Mesendoderm (in vitro differentiated cells): ENCODE measurements around the gene ECSCR.

Experiments used
- DNase-seq: peaks from one replicate; pipeline ENCODE4 v3.0.0; 2013
- H2AK5ac ChIP-seq: 2 replicates; pipeline ENCODE4 v1.6.1; 2013; ENCODE audit warnings: low read length, inconsistent platforms
- H2BK120ac ChIP-seq: 2 replicates; pipeline ENCODE4 v1.6.1; 2013; ENCODE audit warnings: low read depth, mild to moderate bottlenecking, low read length, moderate library complexity, mixed read lengths
- H2BK15ac ChIP-seq: replicated peaks from 2 replicates; pipeline ENCODE4 v1.6.1; 2013; ENCODE audit warnings: low read depth, mild to moderate bottlenecking, moderate library complexity
- H2BK5ac ChIP-seq: 2 replicates; pipeline ENCODE4 v1.6.1; 2013; ENCODE audit warnings: low read length, inconsistent platforms
- H3K18ac ChIP-seq: 2 replicates; pipeline ENCODE4 v1.6.1; 2013; ENCODE audit warnings: mild to moderate bottlenecking, low read length, mixed read lengths
- H3K23ac ChIP-seq: one replicate; pipeline ENCODE4 v1.6.1; 2013; ENCODE audit warnings: low read length
- H3K27ac ChIP-seq: 2 replicates; pipeline ENCODE4 v1.5.1; 2013; ENCODE audit warnings: low read depth, mild to moderate bottlenecking, inconsistent platforms, low read length, moderate library complexity
- H3K27me3 ChIP-seq: 2 replicates; pipeline ENCODE4 v1.6.1; 2013; ENCODE audit warnings: low read length, control low read depth, mild to moderate bottlenecking, inconsistent platforms; ENCODE audit not compliant: insufficient read depth, poor library complexity
- H3K36me3 ChIP-seq: 2 replicates; pipeline ENCODE4 v1.6.1; 2013; ENCODE audit warnings: low read length, inconsistent platforms; ENCODE audit not compliant: control insufficient read depth, insufficient read depth
- H3K4ac ChIP-seq: one replicate; pipeline ENCODE4 v1.6.1; 2013; ENCODE audit warnings: low read depth, mild to moderate bottlenecking, low read length, moderate library complexity
- H3K4me1 ChIP-seq: 2 replicates; pipeline ENCODE4 v1.6.1; 2013; ENCODE audit warnings: low read depth, low read length, inconsistent platforms; ENCODE audit not compliant: control insufficient read depth
- H3K4me2 ChIP-seq: 2 replicates; pipeline ENCODE4 v1.6.1; 2013; ENCODE audit warnings: low read length
- H3K4me3 ChIP-seq: 2 replicates; pipeline ENCODE4 v1.5.1; 2013; ENCODE audit warnings: mild to moderate bottlenecking, low read length
- H3K56ac ChIP-seq: one replicate; pipeline ENCODE4 v1.6.1; 2013; ENCODE audit warnings: low read length
- H3K79me1 ChIP-seq: 2 replicates; pipeline ENCODE4 v1.6.1; 2013; ENCODE audit warnings: low read length, inconsistent platforms
- H3K79me2 ChIP-seq: 2 replicates; pipeline ENCODE4 v1.6.1; 2013; ENCODE audit warnings: mild to moderate bottlenecking, low read length; ENCODE audit not compliant: control insufficient read depth, insufficient read depth
- H3K9ac ChIP-seq: 2 replicates; pipeline ENCODE4 v1.6.1; 2013; ENCODE audit warnings: low read length, inconsistent platforms
- H4K5ac ChIP-seq: one replicate; pipeline ENCODE4 v1.6.1; 2013; ENCODE audit warnings: low read length
- H4K8ac ChIP-seq: one replicate; pipeline ENCODE4 v1.6.1; 2013; ENCODE audit warnings: low read depth, mild to moderate bottlenecking, control low read depth, low read length, moderate library complexity
- WGBS: extraction: QIAGEN DNeasy Blood & Tissue Kit; methylation state at CpG from one replicate; pipeline ENCODE4 v1.1.7; 2013; ENCODE audit warnings: low lambda C conversion rate, missing lambda C conversion rate; ENCODE audit not compliant: insufficient coverage; ENCODE audit errors: extremely low coverage; 5-methylcytosine and 5-hydroxymethylcytosine counted together

The ECSCR gene

DNA sequence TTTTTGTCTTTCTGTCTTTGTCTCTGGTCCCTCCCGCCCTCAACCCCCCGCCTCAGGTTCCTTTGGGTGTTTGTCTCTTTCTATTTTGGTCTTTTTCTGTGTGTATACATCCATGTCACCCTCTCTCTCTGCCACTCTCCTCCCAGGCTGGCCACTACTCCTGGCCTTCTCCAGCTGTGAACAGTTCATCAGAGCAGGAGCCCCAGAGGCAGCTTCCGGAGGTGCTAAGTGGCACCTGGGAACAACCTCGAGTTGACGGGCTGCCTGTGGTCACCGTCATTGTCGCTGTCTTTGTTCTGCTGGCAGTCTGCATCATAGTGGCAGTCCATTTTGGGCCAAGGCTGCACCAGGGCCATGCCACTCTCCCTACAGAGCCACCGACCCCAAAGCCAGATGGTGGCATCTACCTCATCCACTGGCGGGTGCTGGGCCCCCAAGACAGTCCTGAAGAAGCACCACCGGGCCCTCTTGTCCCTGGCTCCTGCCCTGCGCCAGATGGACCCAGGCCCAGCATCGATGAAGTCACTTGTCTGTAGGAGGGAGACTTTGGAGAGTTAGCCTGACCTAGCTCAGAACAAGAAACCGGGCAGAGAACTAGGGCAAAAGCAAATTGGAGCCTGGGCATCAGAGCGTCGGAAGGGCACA, 10.0 kb upstream of the ECSCR start:
- Histone ChIP-seq H3K9ac (no peak overlapping the region), H3K36me3 (no peaks in the 10 kb centered on the region), H2BK120ac (no peak overlapping the region), H4K5ac (no peak overlapping the region), H2BK15ac (no peak overlapping the region), H3K27me3 (no peaks in the 10 kb centered on the region), H3K4me2 (no peak overlapping the region), H3K4me3 (no peak overlapping the region), H3K23ac (no peak overlapping the region), H4K8ac (no peak overlapping the region), H3K56ac (peak overlapping the region; percentile 18), H2BK5ac (no peak overlapping the region), H3K4me1 (peaks cover 8% of the 10 kb centered on the region), H3K27ac (no peak overlapping the region), H3K79me2 (no peaks in the 10 kb centered on the region), H2AK5ac (no peak overlapping the region), H3K4ac (no peak overlapping the region), H3K18ac (no peak overlapping the region), H3K79me1 (no peaks in the 10 kb centered on the region)
- WGBS = no CpG with 5 or more reads among the region's 15 CpGs
- no peak for DNase-seq

DNA sequence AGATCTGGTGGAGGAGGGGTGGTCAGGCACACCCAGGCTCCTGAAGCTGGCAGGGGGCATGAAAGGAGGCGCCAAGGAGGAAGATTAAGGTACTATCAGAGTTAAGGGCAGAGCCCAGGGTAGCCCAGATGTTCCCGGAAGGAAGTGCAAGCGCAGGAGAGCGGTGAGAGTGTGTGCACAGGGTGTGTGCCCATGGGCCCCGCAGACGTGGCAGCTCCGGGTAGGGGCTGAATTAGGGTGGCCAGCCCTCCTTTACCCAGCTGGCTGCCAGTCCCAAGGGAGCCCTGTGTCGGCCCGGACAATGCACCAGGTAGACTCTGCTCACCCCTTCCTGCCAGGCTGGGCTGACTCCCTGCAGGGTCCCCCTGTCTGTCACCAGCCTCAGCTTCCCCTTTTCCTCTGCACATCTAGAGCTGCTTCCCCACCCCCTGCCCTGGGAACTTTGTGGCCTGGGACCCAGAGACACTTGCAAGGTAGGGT, 8.3 kb upstream of the ECSCR start, which contains the start of gene SMIM33:
SMIM33 (plus strand) TSS at position 184 of the 480 bp plus-strand sequence; CDS start at position 302, 118 bp downstream.
- H2AK5ac ChIP-seq = peak within 1 kb of the TSS; percentile 5
- H3K4me2 ChIP-seq = no peak within 1 kb of the TSS
- H4K5ac ChIP-seq = no peak within 1 kb of the TSS
- no CpG with 5 or more reads among the region's 9 CpGs for WGBS
- no peak within 1 kb of the TSS for H2BK5ac ChIP-seq
- H2BK15ac ChIP-seq = no peak within 1 kb of the TSS
- H2BK120ac ChIP-seq = no peak within 1 kb of the TSS
- H3K4me3 ChIP-seq = no peak within 1 kb of the TSS
- no peaks in the 10 kb centered on the region for H3K27me3 ChIP-seq
- H3K36me3 ChIP-seq = no peaks in the 10 kb centered on the region
- H3K9ac ChIP-seq = no peak within 1 kb of the TSS
- no peak within 1 kb of the TSS for H3K4ac ChIP-seq
- no peaks in the 10 kb centered on the region for H3K79me2 ChIP-seq
- no peak within 1 kb of the TSS for H3K18ac ChIP-seq
- H3K27ac ChIP-seq = no peak within 1 kb of the TSS
- peaks cover 8% of the 10 kb centered on the region for H3K4me1 ChIP-seq
- peak within 1 kb of the TSS; percentile 17 for H3K56ac ChIP-seq
- no peak within 1 kb of the TSS for H3K23ac ChIP-seq
- H4K8ac ChIP-seq = no peak within 1 kb of the TSS
- no peak for DNase-seq
- no peaks in the 10 kb centered on the region for H3K79me1 ChIP-seq

DNA sequence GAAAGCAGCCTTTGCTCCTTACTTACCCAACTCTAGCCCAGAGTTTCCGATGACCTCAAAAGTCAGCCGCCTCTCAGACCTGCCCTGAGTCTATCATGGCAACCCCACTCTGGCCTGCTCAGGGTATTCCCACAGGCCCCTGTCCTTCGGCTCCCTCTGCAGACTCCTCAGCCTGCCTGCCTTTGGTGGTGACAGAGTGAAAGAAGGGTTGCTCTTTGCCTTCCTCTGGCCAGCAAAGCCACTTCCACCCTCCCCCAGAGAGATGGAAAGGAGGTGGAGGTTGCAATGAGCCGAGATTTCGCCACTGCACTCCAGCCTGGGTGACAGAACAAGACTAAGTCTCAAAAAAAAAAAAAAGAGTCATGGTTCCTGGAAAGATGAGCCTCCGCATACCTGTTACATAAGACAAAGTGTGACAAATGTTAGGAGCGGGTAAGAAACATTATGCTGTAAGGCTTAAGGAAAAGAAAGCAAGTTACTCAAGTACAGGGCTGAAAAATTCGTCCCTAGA, 5.9 kb upstream of the ECSCR start:
- no peak overlapping the region for H2BK120ac ChIP-seq
- H3K18ac ChIP-seq = no peak overlapping the region
- H2BK5ac ChIP-seq = no peak overlapping the region
- H3K4me1 ChIP-seq = peaks cover 6% of the 10 kb centered on the region
- H3K23ac ChIP-seq = no peak overlapping the region
- no peaks in the 10 kb centered on the region for H3K79me1 ChIP-seq
- no peak overlapping the region for H3K4me3 ChIP-seq
- H3K27ac ChIP-seq = no peak overlapping the region
- H3K79me2 ChIP-seq = no peaks in the 10 kb centered on the region
- WGBS = no CpG with 5 or more reads among the region's 8 CpGs
- no peaks in the 10 kb centered on the region for H3K36me3 ChIP-seq
- H3K4ac ChIP-seq = no peak overlapping the region
- no peak overlapping the region for H3K4me2 ChIP-seq
- no peak overlapping the region for H3K9ac ChIP-seq
- no peak overlapping the region for H4K5ac ChIP-seq
- DNase-seq = peak; percentile 64
- H3K56ac ChIP-seq = no peak overlapping the region
- no peak overlapping the region for H4K8ac ChIP-seq
- no peak overlapping the region for H2BK15ac ChIP-seq
- H3K27me3 ChIP-seq = no peaks in the 10 kb centered on the region
- H2AK5ac ChIP-seq = no peak overlapping the region

DNA sequence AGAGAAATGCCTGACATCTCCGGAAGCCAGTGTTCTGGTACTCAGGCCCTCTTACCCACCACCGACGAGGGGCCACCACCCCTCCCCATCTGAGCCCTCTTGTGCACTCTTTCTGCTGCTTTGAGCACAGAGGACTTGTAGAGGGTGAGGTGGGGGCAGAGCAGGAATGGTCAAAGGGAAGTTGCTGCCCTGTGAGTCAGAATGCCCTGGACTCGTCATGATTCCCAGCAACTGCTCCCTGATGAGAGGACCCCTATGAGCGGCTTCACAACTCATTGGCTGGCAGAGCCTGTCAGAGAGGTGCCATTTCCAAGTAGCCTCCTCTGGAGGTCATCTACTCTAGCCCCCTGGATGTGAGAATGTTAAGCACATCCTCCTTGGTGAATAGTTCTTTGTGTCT, 845 bp downstream of the ECSCR start:
- Histone ChIP-seq H3K4me2 (no peak overlapping the region), H3K18ac (no peak overlapping the region), H3K27me3 (no peaks in the 10 kb centered on the region), H3K4me3 (no peak overlapping the region), H3K4me1 (peaks cover 8% of the 10 kb centered on the region), H2BK5ac (no peak overlapping the region), H4K5ac (no peak overlapping the region), H2BK15ac (no peak overlapping the region), H3K56ac (no peak overlapping the region), H3K27ac (no peak overlapping the region), H3K9ac (no peak overlapping the region), H3K23ac (no peak overlapping the region), H3K79me1 (no peaks in the 10 kb centered on the region), H3K4ac (no peak overlapping the region), H2AK5ac (no peak overlapping the region), H4K8ac (no peak overlapping the region), H2BK120ac (no peak overlapping the region), H3K79me2 (no peaks in the 10 kb centered on the region), H3K36me3 (no peaks in the 10 kb centered on the region)
- WGBS = no CpG with 5 or more reads among the region's 5 CpGs
- peak; percentile 52 for DNase-seq

DNA sequence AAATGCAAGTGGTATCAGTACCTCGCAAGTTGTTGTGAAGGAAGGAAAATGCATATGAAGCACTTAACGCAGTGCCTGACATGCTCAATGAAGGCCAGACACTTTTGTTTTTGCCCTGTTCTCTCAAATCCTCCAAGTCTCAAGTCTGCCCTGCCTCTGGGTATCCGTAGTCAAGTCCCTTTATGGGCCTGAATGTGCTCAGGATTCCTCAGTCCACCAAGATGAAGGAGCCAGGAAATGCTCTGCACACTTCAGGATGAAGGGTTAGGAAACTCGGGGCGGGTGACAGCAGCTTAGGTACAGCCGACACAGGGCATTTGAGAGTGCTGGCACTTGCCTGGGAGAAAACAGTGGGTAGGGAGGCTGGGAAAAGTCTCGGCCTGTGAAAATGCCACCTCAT, 1.4 kb downstream of the ECSCR start:
- no peak overlapping the region for H3K27ac ChIP-seq
- H4K5ac ChIP-seq = no peak overlapping the region
- no peak overlapping the region for H2BK5ac ChIP-seq
- H3K79me1 ChIP-seq = no peaks in the 10 kb centered on the region
- H3K36me3 ChIP-seq = no peaks in the 10 kb centered on the region
- H3K4me1 ChIP-seq = peaks cover 8% of the 10 kb centered on the region
- H3K79me2 ChIP-seq = no peaks in the 10 kb centered on the region
- WGBS = no CpG with 5 or more reads among the region's 7 CpGs
- no peak overlapping the region for H3K4me3 ChIP-seq
- DNase-seq = no peak
- H2BK120ac ChIP-seq = no peak overlapping the region
- H2BK15ac ChIP-seq = no peak overlapping the region
- no peak overlapping the region for H4K8ac ChIP-seq
- H3K18ac ChIP-seq = no peak overlapping the region
- H3K4ac ChIP-seq = no peak overlapping the region
- H3K4me2 ChIP-seq = no peak overlapping the region
- H3K27me3 ChIP-seq = no peaks in the 10 kb centered on the region
- H3K56ac ChIP-seq = peak overlapping the region; percentile 40
- no peak overlapping the region for H3K9ac ChIP-seq
- no peak overlapping the region for H3K23ac ChIP-seq
- H2AK5ac ChIP-seq = no peak overlapping the region

DNA sequence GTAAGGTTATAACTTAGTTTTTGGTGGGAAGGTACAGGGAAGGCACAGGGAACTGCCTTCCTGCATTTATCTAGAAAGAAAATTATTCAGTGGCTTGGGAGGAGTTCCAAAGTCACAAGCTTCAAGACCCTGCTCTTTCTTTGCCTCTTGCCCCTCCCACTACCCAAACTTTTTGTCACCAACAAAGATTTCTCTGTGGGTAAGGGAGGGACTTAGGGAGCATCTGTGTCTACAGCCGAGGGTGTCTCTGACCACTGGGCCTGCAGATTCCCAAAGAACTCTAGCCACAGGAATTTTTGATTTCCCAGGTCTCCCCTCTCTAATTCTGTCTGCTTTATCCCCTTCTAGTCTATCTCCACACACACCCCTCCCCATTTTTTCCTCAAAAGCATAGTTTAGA, 2.1 kb downstream of the ECSCR start:
- Histone ChIP-seq H3K36me3 (no peaks in the 10 kb centered on the region), H3K79me2 (no peaks in the 10 kb centered on the region), H3K23ac (no peak overlapping the region), H3K9ac (no peak overlapping the region), H3K4me1 (peaks cover 8% of the 10 kb centered on the region), H3K27ac (no peak overlapping the region), H3K4ac (no peak overlapping the region), H3K4me2 (no peak overlapping the region), H4K5ac (no peak overlapping the region), H3K4me3 (no peak overlapping the region), H3K27me3 (no peaks in the 10 kb centered on the region), H3K56ac (no peak overlapping the region), H4K8ac (no peak overlapping the region), H2BK120ac (no peak overlapping the region), H2AK5ac (no peak overlapping the region), H2BK5ac (no peak overlapping the region), H2BK15ac (no peak overlapping the region), H3K79me1 (no peaks in the 10 kb centered on the region), H3K18ac (no peak overlapping the region)
- DNase-seq = no peak
- WGBS = no CpG with 5 or more reads among the region's 1 CpG
